NCI-H1417 (cell line): ENCODE data around the gene PFDN1.

ENCODE experiments used
- DNase-seq, 3 experiments: peaks; one replicate each; lab custom pipeline; 2025; lab: John Stamatoyannopoulos, UW

Gene PFDN1

GRCh38 chr5:140238756-140239155 is 64.1 kb downstream of the PFDN1 start:
- no peak for DNase-seq

- DNase-seq, result no peak
These were observed 65.9 kb downstream of the PFDN1 start for GRCh38 chr5:140236891-140237598.

- no peak for DNase-seq
These were observed 66.9 kb downstream of the PFDN1 start for GRCh38 chr5:140235791-140236551.

GRCh38 chr5:140234377-140234989 is 68.4 kb downstream of the PFDN1 start:
- no peak for DNase-seq

- DNase-seq, result no peak
These were observed 70.2 kb downstream of the PFDN1 start for GRCh38 chr5:140232731-140233130.

GRCh38 chr5:140230373-140230772 is 72.5 kb downstream of the PFDN1 start:
- DNase-seq, result no peak

GRCh38 chr5:140228364-140228837 is 74.5 kb downstream of the PFDN1 start:
- no peak for DNase-seq

GRCh38 chr5:140227046-140227445 is 75.9 kb downstream of the PFDN1 start:
- DNase-seq, result no peak

- DNase-seq, result no peak
These were observed 77.5 kb downstream of the PFDN1 start for GRCh38 chr5:140225396-140225795.

GRCh38 chr5:140224658-140225057 is 78.2 kb downstream of the PFDN1 start:
- no peak for DNase-seq

GRCh38 chr5:140223567-140223966 is 79.3 kb downstream of the PFDN1 start:
- DNase-seq, result no peak

GRCh38 chr5:140222416-140222815 is 80.5 kb downstream of the PFDN1 start:
- DNase-seq, result no peak

- DNase-seq, result no peak
These were observed 81.1 kb downstream of the PFDN1 start for GRCh38 chr5:140221697-140222223.

- DNase-seq, result no peak
These were observed 82.2 kb downstream of the PFDN1 start for GRCh38 chr5:140220698-140221064.

- DNase-seq, result no peak
These were observed 82.7 kb downstream of the PFDN1 start for GRCh38 chr5:140220032-140220697.

GRCh38 chr5:140219068-140219991 is 83.6 kb downstream of the PFDN1 start:
- no peak for DNase-seq

GRCh38 chr5:140217299-140218026 is 85.4 kb downstream of the PFDN1 start:
- no peak for DNase-seq

- no peak for DNase-seq
These were observed 86.3 kb downstream of the PFDN1 start for GRCh38 chr5:140216478-140217074.

- no peak for DNase-seq
These were observed 87.6 kb downstream of the PFDN1 start for GRCh38 chr5:140215276-140215675.

GRCh38 chr5:140214831-140215230 is 88.1 kb downstream of the PFDN1 start:
- no peak for DNase-seq
